Measurements from ENCODE around the gene DTL. TPM values are rescaled to one million over a fixed set of nuclear protein-coding genes. Genes with fewer than 3 reads are reported as not detected.

The DTL gene
- total RNA-seq, 1 experiment from 2014 or later: 73.0 TPM

- no peak for TF ChIP-seq CTCF (conservative IDR thresholded peaks at IDR 0.05)
- Histone ChIP-seq H3K4me1 (ENCODE audit: insufficient read depth, low read length) (no peaks in the 10 kb centered on the region), H4K91ac (ENCODE audit: insufficient read length, low read depth, low read length) (no peak overlapping the region), H2BK120ac (ENCODE audit: low read depth, low read length, poor library complexity, severe bottlenecking) (no peak overlapping the region), H2BK20ac (ENCODE audit: low read depth, low read length, poor library complexity, severe bottlenecking) (no peak overlapping the region), H2AFZ (ENCODE audit: low read length) (no peak overlapping the region), H3K14ac (ENCODE audit: insufficient read depth, low read length) (no peak overlapping the region), H3K23me2 (ENCODE audit: insufficient read length, low read depth, low read length, poor library complexity, severe bottlenecking) (no peaks in the 10 kb centered on the region), H3K79me2 (ENCODE audit: insufficient read depth, low read length) (no peaks in the 10 kb centered on the region), H2BK15ac (ENCODE audit: low read depth, low read length) (no peak overlapping the region), H3K79me1 (ENCODE audit: insufficient read depth, low read depth, low read length, poor library complexity, severe bottlenecking) (no peaks in the 10 kb centered on the region), H3K4ac (ENCODE audit: low read depth, low read length) (no peak overlapping the region), H3K18ac (ENCODE audit: insufficient read length, low read depth, low read length) (no peak overlapping the region), H3T11ph (ENCODE audit: low read length) (no peak overlapping the region), H3K56ac (ENCODE audit: insufficient read length, low read depth, low read length) (no peak overlapping the region), H4K8ac (replicated peaks; ENCODE audit: insufficient read length, low read depth, low read length) (no peak overlapping the region), H3K23ac (ENCODE audit: insufficient read length, low read depth, low read length) (no peak overlapping the region), H4K20me1 (ENCODE audit: control insufficient read depth, insufficient read depth, insufficient read length) (no peaks in the 10 kb centered on the region), H3K9me3 (ENCODE audit: control insufficient read depth, low read depth, low read length) (no peaks in the 10 kb centered on the region), H2AK5ac (ENCODE audit: insufficient read length, low read length) (no peak overlapping the region), H2BK12ac (ENCODE audit: insufficient read length, low read depth, low read length) (no peak overlapping the region), H2BK5ac (ENCODE audit: insufficient read length, low read length) (no peak overlapping the region), H3K4me2 (ENCODE audit: insufficient read depth, insufficient read length, low read length) (no peak overlapping the region), H3K27ac (ENCODE audit: insufficient read length, low read depth, low read length) (no peak overlapping the region), H3K27me3 (ENCODE audit: insufficient read depth, low read length) (no peaks in the 10 kb centered on the region), H3K9ac (ENCODE audit: extremely low read depth, insufficient read length, low read length) (no peak overlapping the region), H4K5ac (ENCODE audit: insufficient read length, low read depth, low read length) (no peak overlapping the region)
- no peaks in the 10 kb centered on the region; the same call in 1 of the 2 replicates for H3K27me3 Mint-ChIP-seq (ENCODE audit: low read depth)
- H3K4me3 Mint-ChIP-seq: no peak overlapping the region
- H3K36me3 Mint-ChIP-seq (ENCODE audit: insufficient read depth in 1 of 3, low read depth in 3 of 3): peaks cover 2 to 10% (median 7%) of the 10 kb centered on the region in 3 experiments; a peak in 6 of 7 replicates
- WGBS (ENCODE audit: extremely low coverage, insufficient read length, low lambda C conversion rate): no CpG with 5 or more reads among the region's 3 CpGs
- no peak for DNase-seq
- H3K4me1 Mint-ChIP-seq: 0 out of 4 replicates have a peak, but pooled peaks cover 0 to 2% of the 10 kb centered on the region in 2 experiments
- peaks cover 5 to 7% of the 10 kb centered on the region in 2 experiments; a peak in 4 of 5 replicates for H3K9me3 Mint-ChIP-seq
- peak overlapping the region in 1 of 3 experiments; percentile 2; a peak in 2 of 7 replicates for H3K27ac Mint-ChIP-seq
Observed at GRCh38 chr1:212139526-212140135, 104.1 kb downstream of the DTL start.

All from H9 (cell line).